ENCODE measurements around the gene SPEM2. TPM values are rescaled to one million over a fixed set of nuclear protein-coding genes. Genes with fewer than 3 reads are reported as not detected.

Gene SPEM2
- total and polyA plus RNA-seq, 2 experiments from 2014 or later, result not detected

DNA sequence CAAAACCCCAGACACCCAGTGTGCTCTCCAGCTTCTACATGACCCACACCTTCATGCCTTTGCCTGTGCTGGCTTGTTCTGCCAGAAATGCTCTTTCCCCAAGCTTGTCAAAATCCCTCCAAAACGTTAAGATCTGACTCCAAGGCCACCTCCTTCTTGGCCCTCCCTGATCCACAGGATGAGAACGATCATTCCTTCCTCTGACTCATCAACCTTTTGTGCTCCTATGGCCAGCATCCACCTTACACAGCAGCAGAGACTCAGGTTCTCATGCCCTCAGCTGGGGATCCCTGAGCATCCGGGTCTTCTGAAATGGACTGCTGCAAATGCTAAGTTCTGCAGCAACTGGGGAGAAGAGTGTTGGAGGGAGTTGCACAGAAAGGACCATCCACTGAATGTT is 51.1 kb downstream of the SPEM2 start:
- H3K4me1 ChIP-seq (ENCODE audit: low read depth), result peaks cover 33% of the 10 kb centered on the region
- H3K4me3 ChIP-seq, result no peak overlapping the region
- H3K36me3 ChIP-seq, result no peaks in the 10 kb centered on the region
- no peaks in the 10 kb centered on the region for H3K27me3 ChIP-seq
- H3K27ac ChIP-seq, result peak overlapping the region; percentile 95
- TF ChIP-seq, protein P1, sequence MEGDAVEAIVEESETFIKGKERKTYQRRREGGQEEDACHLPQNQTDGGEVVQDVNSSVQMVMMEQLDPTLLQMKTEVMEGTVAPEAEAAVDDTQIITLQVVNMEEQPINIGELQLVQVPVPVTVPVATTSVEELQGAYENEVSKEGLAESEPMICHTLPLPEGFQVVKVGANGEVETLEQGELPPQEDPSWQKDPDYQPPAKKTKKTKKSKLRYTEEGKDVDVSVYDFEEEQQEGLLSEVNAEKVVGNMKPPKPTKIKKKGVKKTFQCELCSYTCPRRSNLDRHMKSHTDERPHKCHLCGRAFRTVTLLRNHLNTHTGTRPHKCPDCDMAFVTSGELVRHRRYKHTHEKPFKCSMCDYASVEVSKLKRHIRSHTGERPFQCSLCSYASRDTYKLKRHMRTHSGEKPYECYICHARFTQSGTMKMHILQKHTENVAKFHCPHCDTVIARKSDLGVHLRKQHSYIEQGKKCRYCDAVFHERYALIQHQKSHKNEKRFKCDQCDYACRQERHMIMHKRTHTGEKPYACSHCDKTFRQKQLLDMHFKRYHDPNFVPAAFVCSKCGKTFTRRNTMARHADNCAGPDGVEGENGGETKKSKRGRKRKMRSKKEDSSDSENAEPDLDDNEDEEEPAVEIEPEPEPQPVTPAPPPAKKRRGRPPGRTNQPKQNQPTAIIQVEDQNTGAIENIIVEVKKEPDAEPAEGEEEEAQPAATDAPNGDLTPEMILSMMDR (IDR thresholded peaks at IDR 0.05; ENCODE audit: low read depth, low read length), result no peak
- no peak for DNase-seq (ENCODE audit: low read depth in 1 of 2, low spot score in 1 of 2)
- no peaks in the 10 kb centered on the region for H3K9me3 ChIP-seq (ENCODE audit: low read depth)

DNA sequence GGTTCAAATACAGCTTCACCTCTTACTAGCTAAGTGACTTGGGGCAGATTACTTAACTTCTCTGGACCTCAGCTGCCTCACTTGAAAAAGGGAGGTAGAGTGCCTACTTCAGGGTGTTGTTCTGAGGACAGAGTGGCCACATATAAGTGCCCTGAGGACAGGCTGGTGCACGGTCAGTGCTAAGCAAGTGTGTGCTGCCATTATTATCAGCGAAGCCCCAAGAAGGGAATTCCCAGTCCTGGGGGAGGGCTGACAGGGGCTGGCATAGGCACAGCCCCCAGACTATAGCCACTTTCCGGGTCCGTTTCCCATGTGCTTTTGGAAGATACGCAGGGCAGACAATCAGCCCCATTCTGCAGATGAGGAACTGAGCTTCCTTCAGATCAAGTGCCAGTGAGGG is 51.5 kb downstream of the SPEM2 start:
- no peaks in the 10 kb centered on the region for H3K36me3 ChIP-seq
- no peaks in the 10 kb centered on the region for H3K27me3 ChIP-seq
- peak overlapping the region; percentile 95 for H3K27ac ChIP-seq
- H3K4me3 ChIP-seq, result no peak overlapping the region
- TF ChIP-seq, protein P1 (IDR thresholded peaks at IDR 0.05; ENCODE audit: low read depth, low read length), result no peak
- H3K9me3 ChIP-seq (ENCODE audit: low read depth), result no peaks in the 10 kb centered on the region
- no peak for DNase-seq (ENCODE audit: low read depth in 1 of 2, low spot score in 1 of 2)
- peaks cover 33% of the 10 kb centered on the region for H3K4me1 ChIP-seq (ENCODE audit: low read depth)

Other genes with a start within 250 kb of the SPEM2 start
Only the 30 nearest of the 39 such genes appear.
- 517 and 760 TPM in 2 replicates for gene GABARAP, start 183.2 kb upstream of the SPEM2 start, total RNA-seq
- 772 and 773 TPM in 2 replicates for gene GABARAP, start 183.2 kb upstream of the SPEM2 start, polyA plus RNA-seq
- gene CTDNEP1, start 173.9 kb upstream of the SPEM2 start, total RNA-seq, result 76.0 and 78.3 TPM in 2 replicates
- gene CTDNEP1, start 173.9 kb upstream of the SPEM2 start, polyA plus RNA-seq, result 92.5 and 98.6 TPM in 2 replicates
- gene ELP5, start 173.4 kb upstream of the SPEM2 start, total RNA-seq, result 54.5 and 68.8 TPM in 2 replicates
- gene ELP5, start 173.4 kb upstream of the SPEM2 start, polyA plus RNA-seq, result 62.3 and 82.9 TPM in 2 replicates
- gene CLDN7, start 163.1 kb upstream of the SPEM2 start, total RNA-seq, result 0.32 and 0.51 TPM in 2 replicates
- gene CLDN7, start 163.1 kb upstream of the SPEM2 start, polyA plus RNA-seq, result 0.83 and 0.99 TPM in 2 replicates
- 36.3 and 42.6 TPM in 2 replicates for gene SLC2A4, start 143.9 kb upstream of the SPEM2 start, total RNA-seq
- 23.4 and 32.7 TPM in 2 replicates for gene SLC2A4, start 143.9 kb upstream of the SPEM2 start, polyA plus RNA-seq
- 27.8 and 56.2 TPM in 2 replicates for gene YBX2, start 131.0 kb upstream of the SPEM2 start, total RNA-seq
- gene YBX2, start 131.0 kb upstream of the SPEM2 start, polyA plus RNA-seq, result 20.9 and 32.7 TPM in 2 replicates
- gene EIF5A, start 118.0 kb upstream of the SPEM2 start, total RNA-seq, result 319 and 545 TPM in 2 replicates
- 719 and 988 TPM in 2 replicates for gene EIF5A, start 118.0 kb upstream of the SPEM2 start, polyA plus RNA-seq
- 59.9 and 76.2 TPM in 2 replicates for gene GPS2, start 110.3 kb upstream of the SPEM2 start, total RNA-seq
- gene GPS2, start 110.3 kb upstream of the SPEM2 start, polyA plus RNA-seq, result 68.7 and 97.4 TPM in 2 replicates
- 25.3 and 32.4 TPM in 2 replicates for gene NEURL4, start 96.3 kb upstream of the SPEM2 start, total RNA-seq
- 12.2 and 15.5 TPM in 2 replicates for gene NEURL4, start 96.3 kb upstream of the SPEM2 start, polyA plus RNA-seq
- 1.4 and 6.9 TPM in 2 replicates for gene ACAP1, start 89.1 kb upstream of the SPEM2 start, total RNA-seq
- gene ACAP1, start 89.1 kb upstream of the SPEM2 start, polyA plus RNA-seq, result 25.9 and 32.1 TPM in 2 replicates
- 15.9 and 18.4 TPM in 2 replicates for gene KCTD11, start 73.5 kb upstream of the SPEM2 start, total RNA-seq
- 10.7 and 14.0 TPM in 2 replicates for gene KCTD11, start 73.5 kb upstream of the SPEM2 start, polyA plus RNA-seq
- not detected in 2 replicates for gene TMEM95, start 70.5 kb upstream of the SPEM2 start, total RNA-seq
- not detected in 2 replicates for gene TMEM95, start 70.5 kb upstream of the SPEM2 start, polyA plus RNA-seq
- gene TNK1, start 44.5 kb upstream of the SPEM2 start, total RNA-seq, result 1.3 and 2.6 TPM in 2 replicates
- gene TNK1, start 44.5 kb upstream of the SPEM2 start, polyA plus RNA-seq, result 2.9 and 4.3 TPM in 2 replicates
- gene PLSCR3, start 31.1 kb upstream of the SPEM2 start, total RNA-seq, result 25.9 and 33.4 TPM in 2 replicates
- gene PLSCR3, start 31.1 kb upstream of the SPEM2 start, polyA plus RNA-seq, result 39.1 and 40.3 TPM in 2 replicates
- 85.4 and 122 TPM in 2 replicates for gene TMEM256, start 21.5 kb upstream of the SPEM2 start, total RNA-seq
- gene TMEM256, start 21.5 kb upstream of the SPEM2 start, polyA plus RNA-seq, result 117 and 193 TPM in 2 replicates
- gene NLGN2, start 17.8 kb upstream of the SPEM2 start, total RNA-seq, result 14.8 and 26.3 TPM in 2 replicates
- 5.2 and 8.4 TPM in 2 replicates for gene NLGN2, start 17.8 kb upstream of the SPEM2 start, polyA plus RNA-seq
- not detected in 2 replicates for gene SPEM1, start 5.3 kb upstream of the SPEM2 start, total RNA-seq
- not detected in 2 replicates for gene SPEM1, start 5.3 kb upstream of the SPEM2 start, polyA plus RNA-seq
- gene SPEM3, start 3.2 kb downstream of the SPEM2 start, total RNA-seq, result not detected in 2 replicates
- not detected in 2 replicates for gene SPEM3, start 3.2 kb downstream of the SPEM2 start, polyA plus RNA-seq
- 10.7 and 12.1 TPM in 2 replicates for gene TMEM102, start 9.8 kb downstream of the SPEM2 start, total RNA-seq
- 7.9 and 10.9 TPM in 2 replicates for gene TMEM102, start 9.8 kb downstream of the SPEM2 start, polyA plus RNA-seq
- gene FGF11, start 13.9 kb downstream of the SPEM2 start, total RNA-seq, result 51.9 and 56.8 TPM in 2 replicates
- gene FGF11, start 13.9 kb downstream of the SPEM2 start, polyA plus RNA-seq, result 50.4 and 63.6 TPM in 2 replicates
- 8.5 and 14.0 TPM in 2 replicates for gene CHRNB1, start 19.4 kb downstream of the SPEM2 start, total RNA-seq
- 28.6 and 34.5 TPM in 2 replicates for gene CHRNB1, start 19.4 kb downstream of the SPEM2 start, polyA plus RNA-seq
- 28.5 and 40.4 TPM in 2 replicates for gene ZBTB4, start 54.0 kb downstream of the SPEM2 start, total RNA-seq
- gene ZBTB4, start 54.0 kb downstream of the SPEM2 start, polyA plus RNA-seq, result 17.9 and 26.6 TPM in 2 replicates
- not detected in 2 replicates for gene SLC35G6, start 55.8 kb downstream of the SPEM2 start, total RNA-seq
- gene SLC35G6, start 55.8 kb downstream of the SPEM2 start, polyA plus RNA-seq, result 0.10 and 1.9 TPM in 2 replicates
- gene POLR2A, start 58.8 kb downstream of the SPEM2 start, total RNA-seq, result 40.7 and 41.3 TPM in 2 replicates
- gene POLR2A, start 58.8 kb downstream of the SPEM2 start, polyA plus RNA-seq, result 53.8 and 62.3 TPM in 2 replicates
- 4.1 and 11.7 TPM in 2 replicates for gene TNFSF12, start 123.4 kb downstream of the SPEM2 start, total RNA-seq
- 3.2 and 6.7 TPM in 2 replicates for gene TNFSF12, start 123.4 kb downstream of the SPEM2 start, polyA plus RNA-seq
- 3.1 and 7.4 TPM in 2 replicates for gene TNFSF13, start 133.1 kb downstream of the SPEM2 start, total RNA-seq
- gene TNFSF13, start 133.1 kb downstream of the SPEM2 start, polyA plus RNA-seq, result 2.5 and 3.9 TPM in 2 replicates
- gene SENP3, start 136.3 kb downstream of the SPEM2 start, total RNA-seq, result 71.5 and 78.9 TPM in 2 replicates
- 43.4 and 45.0 TPM in 2 replicates for gene SENP3, start 136.3 kb downstream of the SPEM2 start, polyA plus RNA-seq
- 0.35 and 0.39 TPM in 2 replicates for gene CD68, start 154.0 kb downstream of the SPEM2 start, total RNA-seq
- 0.23 TPM in 1 of 2 replicates, not detected in the other for gene CD68, start 154.0 kb downstream of the SPEM2 start, polyA plus RNA-seq
- gene MPDU1, start 158.2 kb downstream of the SPEM2 start, total RNA-seq, result 90.9 and 128 TPM in 2 replicates
- 63.6 and 86.9 TPM in 2 replicates for gene MPDU1, start 158.2 kb downstream of the SPEM2 start, polyA plus RNA-seq
- gene SOX15, start 164.5 kb downstream of the SPEM2 start, total RNA-seq, result 5.4 and 6.5 TPM in 2 replicates
- gene SOX15, start 164.5 kb downstream of the SPEM2 start, polyA plus RNA-seq, result 5.3 and 5.9 TPM in 2 replicates